SK-N-SH (cell line): ENCODE results near the gene FAM117B. TPM values are rescaled to one million over a fixed set of nuclear protein-coding genes. Genes with fewer than 3 reads are reported as not detected.

Experiments
- CTCF ChIA-PET: fragments of 300-600, 350-600 bp; formaldehyde crosslinking; extraction: SDS; loops from one replicate; lab custom pipeline; 2021; lab: Yijun Ruan, JAX
- POLR2A ChIA-PET: fragments of 350-600 bp; sonication (Branson Sonifier 250); formaldehyde crosslinking; extraction: SDS; loops from one replicate; lab custom pipeline; 2020; ENCODE audit warnings: antibody characterized with exemption, inconsistent platforms; lab: Yijun Ruan, JAX
- DNase-seq: peaks from one replicate; pipeline ENCODE4 v3.0.0; 2012
- H2AFZ ChIP-seq: fragments of 200-600 bp; sonication (generic); 2 replicates; pipeline ENCODE4 v1.8.1; 2016; ENCODE audit warnings: antibody characterized with exemption, mild to moderate bottlenecking, low read depth
- H3F3A ChIP-seq: fragments of 200-600 bp; sonication (generic); replicated peaks from 2 replicates; pipeline ENCODE3; 2016; ENCODE audit warnings: antibody characterized with exemption, mild to moderate bottlenecking; ENCODE audit not compliant: insufficient read depth
- H3K27ac ChIP-seq, 2 experiments: fragments of 200-500 bp in 1 of 2; fragments of 200-600 bp in 1 of 2; sonication (Bioruptor generic) in 1 of 2; sonication (generic), shearing (Covaris generic) in 1 of 2; 2 replicates each; pipeline versions ENCODE4 v1.5.1 to v1.6.1; 2014 to 2016; ENCODE audit warnings: low read depth in 2 of 2, inconsistent platforms in 1 of 2, low read length in 1 of 2, mild to moderate bottlenecking in 1 of 2, mixed read lengths in 1 of 2
- H3K27me3 ChIP-seq: fragments of 200-600 bp; sonication (generic), shearing (Covaris generic); 2 replicates; pipeline ENCODE4 v1.6.1; 2016; ENCODE audit warnings: mixed run types; ENCODE audit not compliant: insufficient read depth
- H3K36me3 ChIP-seq, 2 experiments: fragments of 200-500 bp in 1 of 2; fragments of 200-600 bp in 1 of 2; sonication (Bioruptor generic) in 1 of 2; sonication (generic) in 1 of 2; replicated peaks in 1 of 2; 2 replicates each; pipeline versions ENCODE3 to v1.5.1; 2014 to 2016; ENCODE audit warnings: low read length in 1 of 2, mild to moderate bottlenecking in 1 of 2; ENCODE audit not compliant: insufficient read depth in 2 of 2, control insufficient read depth in 1 of 2
- H3K4me1 ChIP-seq, 2 experiments: fragments of 200-500 bp in 1 of 2; fragments of 200-600 bp in 1 of 2; sonication (Bioruptor generic) in 1 of 2; sonication (generic), shearing (Covaris generic) in 1 of 2; 2 replicates each; pipeline versions ENCODE4 v1.5.1 to v1.6.1; 2014 to 2016; ENCODE audit warnings: low read depth in 1 of 2, low read length in 1 of 2, mixed run types in 1 of 2; ENCODE audit not compliant: insufficient read depth in 2 of 2, control insufficient read depth in 1 of 2
- H3K4me2 ChIP-seq: fragments of 200-600 bp; sonication (generic), shearing (Covaris generic); 2 replicates; pipeline ENCODE4 v1.6.1; 2017; ENCODE audit warnings: mixed run types
- H3K4me3 ChIP-seq, 2 experiments: fragments of 200-500 bp in 1 of 2; fragments of 200-600 bp in 1 of 2; sonication (Bioruptor generic) in 1 of 2; sonication (generic), shearing (Covaris generic) in 1 of 2; 2 replicates each; pipeline versions ENCODE4 v1.5.1 to v1.8.1; 2014 to 2016; ENCODE audit warnings: low read depth in 2 of 2, inconsistent platforms in 1 of 2, low read length in 1 of 2, mild to moderate bottlenecking in 1 of 2, mixed read lengths in 1 of 2, moderate library complexity in 1 of 2
- H3K79me2 ChIP-seq: fragments of 200-600 bp; sonication (generic); 2 replicates; pipeline ENCODE4 v1.8.1; 2017; ENCODE audit warnings: mild to moderate bottlenecking; ENCODE audit not compliant: insufficient read depth
- H3K9ac ChIP-seq: fragments of 200-600 bp; sonication (generic); 2 replicates; pipeline ENCODE4 v1.6.1; 2017; ENCODE audit warnings: mixed run types
- H3K9me2 ChIP-seq: fragments of 200-600 bp; sonication (generic); 2 replicates; pipeline ENCODE4 v1.6.1; 2017; ENCODE audit warnings: mixed run types
- H3K9me3 ChIP-seq: fragments of 200-600 bp; sonication (generic); 2 replicates; pipeline ENCODE4 v1.6.1; 2017; ENCODE audit warnings: mixed run types, mild to moderate bottlenecking, moderate library complexity
- H4K20me1 ChIP-seq: fragments of 200-600 bp; sonication (generic); 2 replicates; pipeline ENCODE4 v1.6.1; 2017; ENCODE audit warnings: mild to moderate bottlenecking, mixed run types; ENCODE audit not compliant: insufficient read depth
- FOSL2 ChIP-seq: IDR thresholded peaks from 2 replicates; pipeline ENCODE4 v1.4.0; 2012; ENCODE audit warnings: low read depth, mild to moderate bottlenecking, moderate library complexity, borderline replicate concordance
- GATA2 ChIP-seq: sonication (generic); formaldehyde crosslinking; IDR thresholded peaks from 2 replicates; pipeline ENCODE4 v1.5.0; 2020; ENCODE audit warnings: mild to moderate bottlenecking, missing genetic modification reagents
- IRF3 ChIP-seq: fragments of 150-350 bp; IDR thresholded peaks from 2 replicates; pipeline ENCODE4 v1.6.1; 2016; ENCODE audit warnings: mild to moderate bottlenecking, low read depth, low read length
- POLR2AphosphoS5 ChIP-seq: IDR thresholded peaks from 2 replicates; pipeline ENCODE4 v1.6.1; 2012; ENCODE audit warnings: low read depth, low read length
- USF1 ChIP-seq: IDR thresholded peaks from 2 replicates; pipeline ENCODE4 v1.4.0; 2012; ENCODE audit warnings: low read depth, borderline replicate concordance
- ZBTB33 ChIP-seq: IDR thresholded peaks from 2 replicates; pipeline ENCODE4 v1.4.0; 2012; ENCODE audit warnings: low read depth, borderline replicate concordance
- WGBS: methylation state at CpG from one replicate; pipeline ENCODE4 v1.1.6; 2017; ENCODE audit warnings: low lambda C conversion rate; 5-methylcytosine and 5-hydroxymethylcytosine counted together
- polyA plus RNA-seq, 3 experiments: library from polyadenylated mRNA; depleted of rRNA; stranded (reverse); fragments of >200 nt; gene quantifications; 2 replicates each; pipeline ENCODE4 v1.2.3, GENCODE V29; 2012

Gene FAM117B
- polyA plus RNA-seq, 1 of the 3 experiments (the other 2 are of a cell fraction) = 0.90 TPM

- H3K27me3 ChIP-seq = no peaks in the 10 kb centered on the region
- peaks cover 4% of the 10 kb centered on the region for H3F3A ChIP-seq
- no peak for TF ChIP-seq POLR2AphosphoS5
- TF ChIP-seq FOSL2 = no peak
- no peak for TF ChIP-seq ZBTB33
- H2AFZ ChIP-seq = no peak overlapping the region
- no peaks in the 10 kb centered on the region for H3K79me2 ChIP-seq
- no peaks in the 10 kb centered on the region for H4K20me1 ChIP-seq
- H3K27ac ChIP-seq = no peak overlapping the region
- H3K4me1 ChIP-seq = no peaks in the 10 kb centered on the region
- H3K9me2 ChIP-seq = no peaks in the 10 kb centered on the region
- H3K36me3 ChIP-seq = peaks cover 0 to 6% of the 10 kb centered on the region in 2 experiments
- ChIA-PET CTCF (no interaction called here), POLR2A (no interaction called here)
- H3K4me2 ChIP-seq = no peak overlapping the region
- peaks cover 7% of the 10 kb centered on the region; the same call in 1 of the 2 replicates for H3K9me3 ChIP-seq
- H3K4me3 ChIP-seq = no peak overlapping the region
- no peak for DNase-seq
- no peak overlapping the region for H3K9ac ChIP-seq
- 94% methylated on average over 1 of the region's 1 CpG for WGBS
Measured at GRCh38 chr2:202743613-202744012, 108.8 kb downstream of the FAM117B start.

GRCh38 chr2:202749477-202749876, 114.7 kb downstream of the FAM117B start:
- no peaks in the 10 kb centered on the region for H3K36me3 ChIP-seq
- ChIA-PET CTCF (interaction anchor here (1.0 kb wide), 1 partner anchor 8 kb away, joined by 3 read pairs; no protein-coding TSS in a partner anchor), POLR2A (no interaction called here)
- no peaks in the 10 kb centered on the region for H3K27me3 ChIP-seq
- no peak overlapping the region for H3K9ac ChIP-seq
- H4K20me1 ChIP-seq = no peaks in the 10 kb centered on the region
- peaks cover 4% of the 10 kb centered on the region for H3F3A ChIP-seq
- no peak overlapping the region for H3K4me2 ChIP-seq
- no peak overlapping the region for H3K4me3 ChIP-seq
- H3K79me2 ChIP-seq = no peaks in the 10 kb centered on the region
- H2AFZ ChIP-seq = no peak overlapping the region
- H3K27ac ChIP-seq = no peak overlapping the region
- 92% methylated on average over 2 of the region's 2 CpGs for WGBS
- DNase-seq = no peak
- TF ChIP-seq USF1 (no peak), GATA2 (CRISPR knock-in tag) (no peak), IRF3 (no peak)
- H3K9me3 ChIP-seq = no peaks in the 10 kb centered on the region
- H3K4me1 ChIP-seq = no peaks in the 10 kb centered on the region
- no peaks in the 10 kb centered on the region for H3K9me2 ChIP-seq
